Right renal pelvis (tissue), 4 donors: ENCODE data around the gene LATS1. TPM values are rescaled to one million over a fixed set of nuclear protein-coding genes. Genes with fewer than 3 reads are reported as not detected.
"Not testable (repeated sequence)": the region's sequence is repeated elsewhere in the genome, so short reads cannot be mapped to it uniquely, and the experiment has no call there.

Experiments
- DNase-seq, 4 donors: peaks; one replicate each; pipeline ENCODE4 v3.0.0-alpha.2; 2013; ENCODE audit warnings: low read depth in 4 of 4, low spot score in 3 of 4, missing footprints in 1 of 4
- polyA plus RNA-seq, 4 donors: library from polyadenylated mRNA; unstranded; fragments of 120-200 nt; gene quantifications; one replicate each; pipeline ENCODE4 v1.2.1, GENCODE V29; 2013; ENCODE audit not compliant: insufficient read length in 4 of 4

LATS1 gene
- polyA plus RNA-seq, 4 donors: 28.4 to 36.6 (median 34.6) TPM

- DNase-seq: no peak
Observed at GRCh38 chr6:149680503-149680902, 37.4 kb downstream of the LATS1 start.

GRCh38 chr6:149672265-149672664 is 45.6 kb downstream of the LATS1 start:
- DNase-seq: not testable (repeated sequence)

GRCh38 chr6:149660028-149660427 is 57.9 kb downstream of the LATS1 start:
- no peak for DNase-seq

- no peak for DNase-seq
Observed at GRCh38 chr6:149657441-149657840, 60.5 kb downstream of the LATS1 start.

- DNase-seq: no peak
Observed at GRCh38 chr6:149651056-149651455, 66.8 kb downstream of the LATS1 start.

GRCh38 chr6:149648148-149649145 is 69.5 kb downstream of the LATS1 start, which contains the start of gene KATNA1:
Gene KATNA1, minus strand, starts transcription at chr6:149648714. Its CDS starts 10,167 bp downstream, at chr6:149638547.
- DNase-seq: peak; percentile 56 to 72 (median 67)

GRCh38 chr6:149646599-149646998 is 71.3 kb downstream of the LATS1 start:
- DNase-seq: no peak

GRCh38 chr6:149642829-149643580 is 74.9 kb downstream of the LATS1 start:
- no peak for DNase-seq

GRCh38 chr6:149636124-149636523 is 81.8 kb downstream of the LATS1 start:
- DNase-seq: no peak

- no peak for DNase-seq
Observed at GRCh38 chr6:149634315-149634714, 83.6 kb downstream of the LATS1 start.

GRCh38 chr6:149628875-149629510 is 88.9 kb downstream of the LATS1 start:
- no peak for DNase-seq

- no peak for DNase-seq
Observed at GRCh38 chr6:149627672-149628071, 90.2 kb downstream of the LATS1 start.

GRCh38 chr6:149615805-149616204 is 102.1 kb downstream of the LATS1 start:
- no peak for DNase-seq

- DNase-seq: no peak
Observed at GRCh38 chr6:149614337-149614736, 103.6 kb downstream of the LATS1 start.

- DNase-seq: no peak
Observed at GRCh38 chr6:149608381-149608982, 109.4 kb downstream of the LATS1 start.

Other genes starting within 250 kb of the LATS1 start
- under 1 TPM; 0.20 to 0.54 (median 0.39) TPM for gene ZC3H12D, start 233.1 kb downstream of the LATS1 start, polyA plus RNA-seq
- gene PPIL4, start 172.1 kb downstream of the LATS1 start, polyA plus RNA-seq: 10 to 100 TPM; 53.8 to 66.2 (median 63.8) TPM
- 100 to 1,000 TPM in 3 of 4 donors, 10 to 100 TPM in 1; 91.3 to 112 (median 108) TPM for gene GINM1, start 151.7 kb downstream of the LATS1 start, polyA plus RNA-seq
- gene KATNA1, start 69.4 kb downstream of the LATS1 start, polyA plus RNA-seq: 10 to 100 TPM; 27.1 to 34.9 (median 30.9) TPM
- gene NUP43, start 28.4 kb upstream of the LATS1 start, polyA plus RNA-seq: 10 to 100 TPM; 36.2 to 46.0 (median 43.4) TPM
- gene PCMT1, start 31.6 kb upstream of the LATS1 start, polyA plus RNA-seq: 100 to 1,000 TPM in 1 of 4 donors, 10 to 100 TPM in 3; 93.7 to 101 (median 98.2) TPM
- 10 to 100 TPM; 34.0 to 42.3 (median 39.1) TPM for gene LRP11, start 146.3 kb upstream of the LATS1 start, polyA plus RNA-seq
- under 1 TPM; 0.40 to 0.93 (median 0.63) TPM for gene RAET1E, start 180.0 kb upstream of the LATS1 start, polyA plus RNA-seq
- 1 to 10 TPM; 1.1 to 1.8 (median 1.4) TPM for gene RAET1G, start 205.0 kb upstream of the LATS1 start, polyA plus RNA-seq
- under 1 TPM; 0.65 to 0.91 (median 0.67) TPM for gene ULBP2, start 223.9 kb upstream of the LATS1 start, polyA plus RNA-seq
- gene ULBP1, start 245.8 kb upstream of the LATS1 start, polyA plus RNA-seq: 1 to 10 TPM; 1.5 to 2.1 (median 1.8) TPM